ENCODE data around the gene ARFGAP2.
"Not testable (repeated sequence)": the region's sequence is repeated elsewhere in the genome, so short reads cannot be mapped to it uniquely, and the experiment has no call there.

ARFGAP2 gene

GRCh38 chr11:47149782-47150181 lies 26.9 kb downstream of the ARFGAP2 start:
- no peak for DNase-seq (ENCODE audit: low spot score)
- FAIRE-seq: no peak

GRCh38 chr11:47148903-47149531 lies 27.7 kb downstream of the ARFGAP2 start:
- DNase-seq (ENCODE audit: low spot score): no peak
- FAIRE-seq: no peak

- DNase-seq (ENCODE audit: low spot score) (no peak), FAIRE-seq (no peak)
Measured at GRCh38 chr11:47148270-47148669, 28.4 kb downstream of the ARFGAP2 start.

GRCh38 chr11:47147681-47148080 lies 29.0 kb downstream of the ARFGAP2 start:
- FAIRE-seq: no peak
- DNase-seq (ENCODE audit: low spot score): no peak

GRCh38 chr11:47147250-47147649 lies 29.4 kb downstream of the ARFGAP2 start:
- no peak for DNase-seq (ENCODE audit: low spot score)
- no peak for FAIRE-seq

- no peak for FAIRE-seq
Measured at GRCh38 chr11:47144541-47144940, 32.1 kb downstream of the ARFGAP2 start.

GRCh38 chr11:47143322-47143721 lies 33.4 kb downstream of the ARFGAP2 start:
- FAIRE-seq (no peak), DNase-seq (ENCODE audit: low spot score) (no peak)

More at GRCh38 chr11:47144541-47144940, 32.1 kb downstream of the ARFGAP2 start:
- DNase-seq (ENCODE audit: low spot score): no peak

- no peak for FAIRE-seq
- DNase-seq (ENCODE audit: low spot score): no peak
Measured at GRCh38 chr11:47139878-47140277, 36.8 kb downstream of the ARFGAP2 start.

- DNase-seq (ENCODE audit: low spot score): no peak
- no peak for FAIRE-seq
Measured at GRCh38 chr11:47137476-47137875, 39.2 kb downstream of the ARFGAP2 start.

- DNase-seq (ENCODE audit: low spot score) (no peak), FAIRE-seq (no peak)
Measured at GRCh38 chr11:47136921-47137320, 39.8 kb downstream of the ARFGAP2 start.

- FAIRE-seq: no peak
- no peak for DNase-seq (ENCODE audit: low spot score)
Measured at GRCh38 chr11:47136327-47136726, 40.4 kb downstream of the ARFGAP2 start.

- no peak for FAIRE-seq
- no peak for DNase-seq (ENCODE audit: low spot score)
Measured at GRCh38 chr11:47132981-47133380, 43.7 kb downstream of the ARFGAP2 start.

- DNase-seq (ENCODE audit: low spot score): no peak
- FAIRE-seq: no peak
Measured at GRCh38 chr11:47132490-47132889, 44.2 kb downstream of the ARFGAP2 start.

- FAIRE-seq: no peak
Measured at GRCh38 chr11:47131136-47131535, 45.5 kb downstream of the ARFGAP2 start.

GRCh38 chr11:47130543-47130942 lies 46.1 kb downstream of the ARFGAP2 start:
- no peak for DNase-seq (ENCODE audit: low spot score)
- no peak for FAIRE-seq

More at GRCh38 chr11:47131136-47131535, 45.5 kb downstream of the ARFGAP2 start:
- no peak for DNase-seq (ENCODE audit: low spot score)

GRCh38 chr11:47127213-47127612 lies 49.5 kb downstream of the ARFGAP2 start:
- FAIRE-seq: no peak

GRCh38 chr11:47125083-47125482 lies 51.6 kb downstream of the ARFGAP2 start:
- FAIRE-seq: no peak
- no peak for DNase-seq (ENCODE audit: low spot score)

More at GRCh38 chr11:47127213-47127612, 49.5 kb downstream of the ARFGAP2 start:
- no peak for DNase-seq (ENCODE audit: low spot score)

GRCh38 chr11:47124675-47125074 lies 52.0 kb downstream of the ARFGAP2 start:
- DNase-seq (ENCODE audit: low spot score): no peak
- FAIRE-seq: no peak

GRCh38 chr11:47123094-47123493 lies 53.6 kb downstream of the ARFGAP2 start:
- DNase-seq (ENCODE audit: low spot score): no peak
- FAIRE-seq: no peak

GRCh38 chr11:47121731-47122130 lies 54.9 kb downstream of the ARFGAP2 start:
- DNase-seq (ENCODE audit: low spot score): no peak
- FAIRE-seq: no peak

- no peak for FAIRE-seq
- DNase-seq (ENCODE audit: low spot score): no peak
Measured at GRCh38 chr11:47121056-47121455, 55.6 kb downstream of the ARFGAP2 start.

GRCh38 chr11:47118958-47119688 lies 57.6 kb downstream of the ARFGAP2 start:
- not testable (repeated sequence) for DNase-seq (ENCODE audit: low spot score); FAIRE-seq
